GM19099 (cell line): ENCODE results near the gene ZFPL1.

Experiments
- POLR2A ChIP-seq: IDR thresholded peaks from 3 replicates; pipeline ENCODE4 v1.6.1; 2011; ENCODE audit warnings: low read depth; ENCODE audit not compliant: insufficient read length; ENCODE audit errors: extremely low read depth

The ZFPL1 gene

GRCh38 chr11:65056999-65057398 lies 27.0 kb upstream of the ZFPL1 start:
- no peak for TF ChIP-seq POLR2A

DNA sequence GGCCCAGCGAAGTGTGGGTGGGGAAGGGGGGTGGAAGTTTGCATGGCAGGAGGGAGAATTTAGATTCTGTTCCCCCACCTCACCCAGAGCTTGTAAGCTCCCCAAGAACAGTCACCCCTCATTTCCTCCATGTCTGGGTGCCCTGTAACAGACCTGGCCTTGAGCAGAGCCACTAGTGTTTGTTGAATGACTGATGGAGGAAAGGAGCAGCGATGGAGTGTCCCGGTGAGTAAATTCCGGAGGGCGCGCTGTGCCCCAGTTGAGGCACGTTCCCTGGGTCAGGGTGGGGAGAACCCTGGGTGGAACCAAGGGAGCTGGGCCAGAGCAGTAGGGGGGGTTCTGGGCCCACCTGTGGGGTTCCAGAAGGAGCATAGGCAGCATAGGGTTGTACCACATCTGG lies 26.5 kb upstream of the ZFPL1 start:
- no peak for TF ChIP-seq POLR2A

- TF ChIP-seq POLR2A, result no peak
These were observed 26.0 kb upstream of the ZFPL1 start for GRCh38 chr11:65058012-65058411.

DNA sequence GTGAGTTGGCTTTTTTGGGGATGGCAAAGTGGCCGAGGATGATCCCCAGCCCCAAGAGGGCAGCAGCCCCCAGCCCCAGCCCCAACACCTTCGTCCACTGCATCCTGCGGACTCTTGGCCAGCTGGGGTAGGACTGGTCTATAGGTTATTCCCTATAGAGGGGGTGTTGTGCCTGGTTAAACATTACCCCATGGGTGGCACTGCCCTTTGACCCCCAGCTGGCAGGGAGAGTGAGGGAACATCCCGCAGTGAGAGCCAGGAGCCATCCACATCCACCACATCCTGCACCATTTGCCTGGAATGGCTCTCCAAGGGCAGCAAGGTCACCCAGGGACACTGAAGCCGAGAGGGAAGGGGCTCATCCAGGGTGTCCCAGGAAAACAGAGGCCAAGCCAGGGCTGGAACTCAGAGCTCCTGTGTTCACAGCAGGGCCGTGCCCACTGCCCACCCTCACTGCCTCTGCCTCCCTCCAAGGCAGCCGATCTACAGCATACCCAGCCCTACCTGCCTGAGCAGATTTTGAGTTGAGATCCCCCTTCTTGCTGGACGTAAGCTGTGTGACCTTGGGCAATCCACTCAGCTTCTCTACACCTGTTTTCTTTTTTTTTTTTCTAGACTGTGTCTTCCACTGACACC lies 25.5 kb upstream of the ZFPL1 start, which contains the start of gene NAALADL1:
Gene NAALADL1, minus strand, starts transcription at position 135 of the 636 bp plus-strand sequence. Its CDS starts 32 bp downstream, at position 103.
- no peak for TF ChIP-seq POLR2A

GRCh38 chr11:65059523-65059922 lies 24.5 kb upstream of the ZFPL1 start:
- TF ChIP-seq POLR2A, result no peak

DNA sequence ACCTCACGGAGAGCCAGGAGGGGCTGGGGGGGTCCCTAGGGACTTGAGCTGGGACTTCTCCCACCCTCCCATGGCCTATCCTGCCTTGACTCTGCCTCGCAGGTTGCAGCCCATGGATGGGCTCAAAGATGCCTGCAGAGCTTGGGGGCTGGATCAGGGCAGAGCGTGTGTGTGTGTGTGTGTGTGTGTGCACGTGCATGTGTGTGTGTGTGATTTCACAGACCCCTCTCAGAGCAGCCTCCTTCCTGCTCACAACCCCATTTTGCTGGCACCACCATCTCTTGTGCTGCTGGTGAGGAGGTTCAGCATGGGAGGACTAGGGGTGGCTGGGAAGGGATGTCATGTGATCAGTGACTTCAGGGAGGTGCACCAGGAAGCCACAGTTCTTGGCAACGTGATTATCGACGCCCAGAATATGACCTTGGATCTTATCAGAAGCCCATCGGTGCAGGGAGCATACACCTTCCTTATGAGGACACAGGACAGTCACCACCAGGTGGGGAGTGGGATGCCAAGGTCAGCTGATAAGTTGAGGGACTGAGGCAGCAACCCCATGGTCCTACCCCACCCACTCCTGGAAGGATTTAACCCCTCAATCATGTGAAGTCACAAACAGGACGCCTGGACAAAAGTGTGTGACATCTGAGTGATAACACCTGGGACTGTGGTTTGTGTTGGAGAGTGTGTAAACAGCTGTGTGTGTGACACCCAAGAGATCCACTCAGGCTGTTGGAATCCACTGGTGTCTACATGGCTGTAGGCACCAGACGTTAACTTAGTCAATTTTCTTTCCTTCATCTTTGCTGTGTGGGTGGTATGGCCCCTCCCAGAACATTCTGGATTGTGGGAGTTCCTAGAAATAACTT lies 23.8 kb upstream of the ZFPL1 start:
- TF ChIP-seq POLR2A, result no peak

DNA sequence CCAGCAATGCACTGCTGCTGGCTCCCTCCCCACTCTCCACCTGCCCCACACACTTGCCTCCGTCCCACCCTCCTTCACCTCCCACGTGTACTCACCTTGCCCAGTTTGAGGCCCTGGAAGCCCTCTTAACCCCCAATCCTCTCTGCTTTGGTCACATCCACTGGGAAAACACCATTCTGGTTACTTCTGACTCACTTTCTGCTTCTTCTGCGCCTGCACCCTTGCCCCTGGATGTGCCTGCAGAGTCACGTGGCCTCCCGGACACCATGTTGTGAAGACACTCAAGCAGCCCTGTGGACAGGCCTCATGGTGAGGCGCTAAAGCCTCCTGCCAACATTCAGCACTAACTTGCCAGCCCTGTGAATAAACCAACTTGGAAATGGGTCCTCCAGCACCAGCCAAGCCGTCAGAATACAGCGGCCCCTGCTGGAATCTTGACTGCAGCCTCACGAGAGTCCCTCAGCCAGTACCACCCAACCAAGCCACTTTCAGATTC lies 23.1 kb upstream of the ZFPL1 start:
- TF ChIP-seq POLR2A, result no peak

GRCh38 chr11:65063532-65063931 lies 20.5 kb upstream of the ZFPL1 start:
- TF ChIP-seq POLR2A, result no peak

- no peak for TF ChIP-seq POLR2A
These were observed 19.2 kb upstream of the ZFPL1 start for GRCh38 chr11:65064847-65065240.

DNA sequence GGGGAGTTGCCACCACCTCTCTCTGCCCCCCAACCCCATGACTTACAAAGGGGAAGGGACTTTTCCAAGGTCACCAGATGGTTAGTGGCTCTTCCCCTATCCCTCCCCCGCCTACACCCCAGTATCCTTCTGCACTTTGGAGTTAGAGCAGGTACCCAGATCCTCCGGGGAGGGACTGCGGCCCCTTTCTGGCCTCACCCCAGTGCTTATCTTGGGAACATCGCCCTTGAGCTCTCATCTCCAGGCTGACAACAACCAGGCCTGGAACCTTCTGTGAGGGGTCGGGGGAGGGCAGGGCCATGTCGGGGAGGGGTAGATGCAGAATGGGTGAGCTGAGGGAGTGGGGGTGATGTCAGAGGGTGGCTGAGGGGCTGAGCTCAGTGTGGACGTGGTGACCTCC lies 18.2 kb upstream of the ZFPL1 start:
- TF ChIP-seq POLR2A, result no peak

DNA sequence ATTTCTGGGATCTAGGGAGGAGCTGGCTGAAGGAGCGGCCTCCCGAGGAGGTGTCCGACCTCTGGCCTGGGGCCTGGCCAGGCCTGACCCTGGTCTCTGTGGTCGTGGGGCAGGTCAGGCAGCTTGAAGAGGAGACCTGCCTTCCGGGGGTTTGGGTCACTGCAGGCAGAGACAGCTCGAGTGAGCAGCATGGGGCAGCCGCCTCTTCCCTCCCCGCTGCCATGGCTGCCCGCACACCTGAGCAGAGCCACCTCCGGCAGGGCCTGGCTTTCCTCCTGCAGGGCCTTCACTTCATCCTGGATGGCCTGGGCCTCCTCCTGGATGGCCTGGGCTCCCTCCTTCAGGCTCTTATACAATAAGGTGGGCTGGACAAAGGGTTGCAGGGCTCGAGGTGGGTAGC lies 17.7 kb upstream of the ZFPL1 start:
- TF ChIP-seq POLR2A, result no peak

DNA sequence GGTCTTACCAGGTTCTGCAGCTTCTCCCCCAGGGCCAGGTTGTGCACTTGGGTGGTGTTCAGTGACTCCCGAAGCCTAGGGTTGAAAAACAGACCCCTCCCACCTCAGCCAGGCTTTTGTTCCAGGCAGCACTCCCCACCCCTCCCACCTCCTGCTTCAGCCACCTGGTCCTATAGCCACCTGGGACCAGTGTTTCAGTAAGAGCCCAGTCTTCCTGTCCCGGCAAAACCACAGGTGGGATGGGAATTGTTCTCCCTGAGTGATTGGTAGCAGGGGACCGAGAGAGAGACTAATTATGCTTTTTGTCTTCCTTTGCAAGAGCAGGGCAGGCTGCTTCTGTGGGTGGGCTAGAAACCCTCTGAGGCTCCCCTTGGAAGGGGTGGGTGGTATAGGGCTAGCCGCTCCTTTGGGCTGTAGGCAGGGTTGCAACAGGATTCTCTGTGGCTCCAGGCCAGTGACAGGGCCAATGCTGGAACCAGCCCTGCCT lies 17.2 kb upstream of the ZFPL1 start:
- no peak for TF ChIP-seq POLR2A

DNA sequence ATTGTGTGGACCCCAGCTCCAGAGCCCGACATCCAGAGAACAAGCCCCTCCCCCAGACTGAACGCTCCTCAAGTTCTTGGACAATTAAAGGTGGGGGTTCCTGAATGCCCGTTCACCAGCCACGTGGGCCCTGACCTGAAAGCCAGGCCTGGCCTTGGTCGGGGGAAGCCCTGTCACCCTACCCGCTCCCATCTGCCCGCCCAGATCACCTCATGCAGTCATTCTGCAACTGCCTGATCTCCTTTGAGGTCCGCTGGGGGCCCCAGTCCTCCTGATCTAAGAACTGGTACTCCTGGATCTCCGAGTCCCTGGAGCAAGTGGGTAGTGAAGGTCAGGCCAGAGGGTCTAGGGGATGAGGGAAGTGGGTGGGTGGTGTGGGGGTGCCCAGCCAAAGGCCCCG lies 16.6 kb upstream of the ZFPL1 start:
- TF ChIP-seq POLR2A, result no peak

GRCh38 chr11:65069217-65069616 lies 14.8 kb upstream of the ZFPL1 start:
- TF ChIP-seq POLR2A, result no peak

GRCh38 chr11:65071907-65072630 lies 12.0 kb upstream of the ZFPL1 start:
- TF ChIP-seq POLR2A, result no peak
